ENCODE results near the gene PUS7.

DNA sequence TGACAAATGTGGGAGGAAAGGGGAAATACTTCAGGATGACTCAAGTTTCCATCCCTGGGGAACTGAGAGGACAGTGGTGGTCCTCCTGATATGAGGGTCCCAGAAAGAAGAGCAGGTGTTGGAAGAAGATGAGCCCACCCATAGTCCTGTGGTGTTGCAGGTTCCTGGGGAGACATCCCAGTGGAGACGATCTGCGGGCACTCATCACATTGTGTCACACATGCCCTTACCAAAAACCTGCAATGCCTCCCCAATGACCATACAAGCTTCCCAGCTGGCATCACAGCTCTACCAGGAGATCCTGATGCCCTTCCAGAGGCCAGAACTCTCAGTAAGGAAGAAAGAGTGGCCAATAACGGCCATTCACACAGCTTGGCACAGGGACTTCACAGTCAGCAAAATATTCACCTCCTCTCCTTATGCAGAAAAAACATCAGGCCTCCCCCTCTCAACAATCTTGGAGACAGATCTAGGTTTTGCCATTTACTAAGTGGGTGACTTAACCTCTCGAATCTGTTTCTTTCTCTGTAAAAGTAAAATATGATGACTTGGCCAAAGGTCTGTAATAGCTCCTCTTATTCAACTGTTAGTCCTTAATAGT is 9.0 kb downstream of the PUS7 start:
- TF ChIP-seq, protein P1, sequence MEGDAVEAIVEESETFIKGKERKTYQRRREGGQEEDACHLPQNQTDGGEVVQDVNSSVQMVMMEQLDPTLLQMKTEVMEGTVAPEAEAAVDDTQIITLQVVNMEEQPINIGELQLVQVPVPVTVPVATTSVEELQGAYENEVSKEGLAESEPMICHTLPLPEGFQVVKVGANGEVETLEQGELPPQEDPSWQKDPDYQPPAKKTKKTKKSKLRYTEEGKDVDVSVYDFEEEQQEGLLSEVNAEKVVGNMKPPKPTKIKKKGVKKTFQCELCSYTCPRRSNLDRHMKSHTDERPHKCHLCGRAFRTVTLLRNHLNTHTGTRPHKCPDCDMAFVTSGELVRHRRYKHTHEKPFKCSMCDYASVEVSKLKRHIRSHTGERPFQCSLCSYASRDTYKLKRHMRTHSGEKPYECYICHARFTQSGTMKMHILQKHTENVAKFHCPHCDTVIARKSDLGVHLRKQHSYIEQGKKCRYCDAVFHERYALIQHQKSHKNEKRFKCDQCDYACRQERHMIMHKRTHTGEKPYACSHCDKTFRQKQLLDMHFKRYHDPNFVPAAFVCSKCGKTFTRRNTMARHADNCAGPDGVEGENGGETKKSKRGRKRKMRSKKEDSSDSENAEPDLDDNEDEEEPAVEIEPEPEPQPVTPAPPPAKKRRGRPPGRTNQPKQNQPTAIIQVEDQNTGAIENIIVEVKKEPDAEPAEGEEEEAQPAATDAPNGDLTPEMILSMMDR (IDR thresholded peaks at IDR 0.05) = no peak
- no peak for TF ChIP-seq POLR2AphosphoS5 (IDR thresholded peaks at IDR 0.05)

Measured in stomach (tissue), 4 donors.